ENCODE measurements around the gene GRM1.
"Not testable (repeated sequence)": the region's sequence is repeated elsewhere in the genome, so short reads cannot be mapped to it uniquely, and the experiment has no call there.

Gene GRM1

DNA sequence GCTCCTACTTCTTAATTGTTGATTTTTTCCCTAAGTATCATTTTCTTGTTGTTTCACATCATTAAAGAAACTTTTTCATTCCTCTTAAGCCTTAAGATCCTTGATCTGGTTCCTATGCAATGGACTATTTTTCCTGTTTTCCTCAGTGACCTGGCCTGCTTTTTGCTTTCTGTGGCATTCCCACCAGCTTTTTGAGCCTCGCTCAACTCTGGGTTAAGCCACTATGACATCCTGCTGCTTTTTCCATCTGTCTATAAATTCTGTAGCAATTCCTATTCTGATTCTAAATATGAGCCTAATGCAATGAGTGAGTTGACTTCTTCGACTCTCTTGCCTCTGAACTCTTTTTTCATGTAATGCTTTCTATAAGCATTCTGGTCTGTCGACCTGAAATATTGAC is 160.3 kb downstream of the GRM1 start:
- in situ Hi-C loops (cut with MboI; ENCODE audit: low sequenced_read_pairs) = no loop called here

DNA sequence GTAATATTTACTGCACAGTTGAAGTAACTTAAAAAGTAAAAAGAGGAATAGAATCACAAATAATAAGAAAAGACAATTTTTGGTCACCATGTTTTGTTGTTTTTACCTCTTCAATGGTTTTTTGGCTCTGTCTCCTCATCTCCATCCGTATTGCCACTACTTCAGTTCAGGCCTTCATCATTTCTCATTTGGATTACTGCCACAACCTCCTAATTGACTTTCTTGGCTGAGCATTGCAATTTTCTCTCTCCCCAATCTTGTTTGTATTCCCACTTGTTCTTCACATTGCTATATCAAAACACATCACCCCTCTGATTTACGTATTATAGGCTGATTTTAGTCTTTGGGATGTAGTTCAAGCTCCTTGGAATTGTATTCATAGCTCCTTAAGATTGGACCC is 161.7 kb downstream of the GRM1 start:
- in situ Hi-C loops (cut with MboI; ENCODE audit: low sequenced_read_pairs) = no loop called here

GRCh38 chr6:146191166-146191565 is 162.3 kb downstream of the GRM1 start:
- in situ Hi-C loops (cut with MboI; ENCODE audit: low sequenced_read_pairs) = no loop called here

DNA sequence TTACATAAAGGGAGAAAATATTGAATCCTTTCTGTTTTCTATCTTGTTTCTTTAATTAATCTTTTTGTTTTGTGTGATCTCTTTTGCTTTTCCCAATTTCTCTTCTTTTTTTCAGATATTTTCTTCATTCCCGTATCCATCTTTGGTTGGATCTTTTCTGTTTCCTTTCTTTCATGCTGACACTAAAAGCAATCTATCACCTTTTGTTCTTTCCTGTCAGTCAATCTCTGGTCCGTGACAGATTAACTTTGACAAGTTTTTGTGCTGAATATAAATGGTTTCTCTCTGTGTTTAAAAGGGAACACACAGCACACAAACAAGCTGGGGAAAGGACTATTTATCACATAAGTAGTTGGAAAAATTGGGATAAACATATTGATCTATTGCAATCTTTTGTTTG is 162.8 kb downstream of the GRM1 start:
- in situ Hi-C loops (cut with MboI; ENCODE audit: low sequenced_read_pairs) = no loop called here

DNA sequence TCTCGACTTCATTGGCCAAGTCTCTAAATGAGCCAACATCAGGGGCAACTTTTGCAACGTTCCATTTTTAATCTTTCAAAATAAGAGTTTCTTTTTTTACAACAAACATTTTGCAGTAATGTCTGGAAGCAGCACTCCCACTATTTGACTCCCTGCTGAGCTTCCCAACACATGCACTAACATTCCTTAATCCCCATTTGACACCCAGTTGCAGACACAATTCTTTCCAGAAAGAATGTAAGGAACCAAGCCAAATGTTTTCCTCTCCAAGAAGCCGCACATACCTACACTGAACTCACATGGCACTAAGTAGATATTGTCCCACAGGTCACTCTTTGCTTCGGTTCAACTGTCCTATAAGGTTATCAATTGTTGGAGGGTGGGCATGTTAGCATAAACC is 165.6 kb downstream of the GRM1 start:
- in situ Hi-C loops (cut with MboI; ENCODE audit: low sequenced_read_pairs) = no loop called here

GRCh38 chr6:146200176-146200575 is 171.3 kb downstream of the GRM1 start:
- in situ Hi-C loops (cut with MboI; ENCODE audit: low sequenced_read_pairs) = no loop called here

- in situ Hi-C loops (cut with MboI; ENCODE audit: low sequenced_read_pairs) = no loop called here
These were observed 173.7 kb downstream of the GRM1 start for GRCh38 chr6:146202570-146202969.

DNA sequence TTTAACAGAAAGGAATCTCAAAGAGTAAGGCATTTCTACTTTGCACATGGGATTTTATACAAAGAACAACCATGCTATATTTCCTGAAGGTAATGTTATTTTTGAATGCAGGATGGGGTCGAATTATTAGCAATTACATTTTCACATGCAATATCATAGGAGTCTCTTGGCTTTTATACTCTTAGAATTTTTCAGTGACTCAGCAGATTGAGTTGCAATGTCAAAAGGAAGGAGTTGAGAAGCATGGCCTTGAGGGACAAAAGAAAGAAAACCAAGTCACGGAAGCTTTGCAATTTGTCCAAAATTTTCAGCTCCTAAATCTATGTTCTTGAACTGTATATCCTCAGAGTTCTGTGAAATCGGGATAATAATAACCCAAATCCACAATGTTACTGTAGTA is 181.1 kb downstream of the GRM1 start:
- in situ Hi-C loops (cut with MboI; ENCODE audit: low sequenced_read_pairs) = no loop called here

GRCh38 chr6:146210406-146211083 is 181.7 kb downstream of the GRM1 start:
- in situ Hi-C loops (cut with MboI; ENCODE audit: low sequenced_read_pairs) = no loop called here

- in situ Hi-C loops (cut with MboI; ENCODE audit: low sequenced_read_pairs) = no loop called here
These were observed 182.8 kb downstream of the GRM1 start for GRCh38 chr6:146211646-146212045.

DNA sequence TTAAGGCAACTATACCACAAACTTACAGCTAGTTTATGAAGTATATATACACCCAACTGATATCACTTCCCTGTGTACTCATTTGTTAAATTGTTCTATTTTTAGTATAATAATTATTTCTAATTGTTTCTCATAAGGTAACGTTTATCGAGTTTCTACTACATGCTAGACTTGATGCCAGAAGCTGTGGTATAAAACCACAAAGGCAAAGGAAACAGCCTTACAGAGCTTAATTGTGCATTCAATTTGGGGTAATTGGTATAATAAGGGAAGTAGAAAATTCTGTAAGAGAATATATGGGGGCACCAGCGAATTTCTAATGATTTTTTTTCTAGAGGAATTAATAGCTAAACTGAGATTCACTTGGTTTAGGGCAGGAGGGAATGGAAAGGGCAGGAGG is 183.9 kb downstream of the GRM1 start:
- in situ Hi-C loops (cut with MboI; ENCODE audit: low sequenced_read_pairs) = no loop called here

GRCh38 chr6:146219101-146219500 is 190.2 kb downstream of the GRM1 start:
- in situ Hi-C loops (cut with MboI; ENCODE audit: low sequenced_read_pairs) = no loop called here

GRCh38 chr6:146224449-146224848 is 195.6 kb downstream of the GRM1 start:
- in situ Hi-C loops (cut with MboI; ENCODE audit: low sequenced_read_pairs) = no loop called here

- in situ Hi-C loops (cut with MboI; ENCODE audit: low sequenced_read_pairs) = no loop called here
These were observed 196.1 kb downstream of the GRM1 start for GRCh38 chr6:146224988-146225387.

DNA sequence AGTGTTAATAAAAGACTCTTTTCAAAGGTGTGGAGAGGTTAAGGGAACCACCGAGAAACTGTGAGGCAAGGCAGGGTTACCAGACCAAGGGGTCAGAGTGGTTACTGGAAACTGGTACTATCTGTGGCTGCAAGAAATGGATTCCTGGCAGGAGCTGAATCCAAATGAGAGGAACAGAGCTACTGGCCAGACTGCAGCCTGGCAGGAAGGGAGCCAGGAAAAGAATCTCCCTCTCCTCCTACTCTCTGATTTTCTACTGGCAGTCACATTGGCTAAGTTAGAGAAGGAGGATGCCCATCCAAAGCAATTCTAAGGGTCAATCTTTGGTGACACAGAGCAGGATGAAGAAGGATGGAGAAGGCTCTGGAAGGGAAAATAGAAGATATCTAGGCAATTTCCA is 211.5 kb downstream of the GRM1 start:
- in situ Hi-C loops (cut with MboI; ENCODE audit: low sequenced_read_pairs) = no loop called here

DNA sequence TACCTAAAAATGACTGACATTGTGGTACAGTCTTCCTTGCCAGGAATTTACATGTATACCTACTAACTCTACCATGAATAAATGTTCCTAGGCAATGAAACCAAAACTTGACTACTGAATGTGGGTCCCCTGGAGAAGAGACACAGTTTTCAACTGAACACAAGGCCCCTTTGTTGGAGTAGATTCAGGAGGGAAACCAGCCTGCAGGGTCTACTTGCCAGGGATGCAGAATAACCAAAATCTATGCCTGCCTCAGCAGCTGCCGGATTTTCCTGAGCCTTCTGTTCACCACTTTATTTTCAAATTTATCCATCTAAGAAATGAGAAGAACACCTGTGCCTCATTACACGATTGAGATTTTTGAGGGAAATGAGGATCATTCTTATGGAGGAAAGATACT is 211.9 kb downstream of the GRM1 start:
- in situ Hi-C loops (cut with MboI; ENCODE audit: low sequenced_read_pairs) = no loop called here

- in situ Hi-C loops (cut with MboI; ENCODE audit: low sequenced_read_pairs) = not testable (repeated sequence)
These were observed 214.8 kb downstream of the GRM1 start for GRCh38 chr6:146243646-146244045.

DNA sequence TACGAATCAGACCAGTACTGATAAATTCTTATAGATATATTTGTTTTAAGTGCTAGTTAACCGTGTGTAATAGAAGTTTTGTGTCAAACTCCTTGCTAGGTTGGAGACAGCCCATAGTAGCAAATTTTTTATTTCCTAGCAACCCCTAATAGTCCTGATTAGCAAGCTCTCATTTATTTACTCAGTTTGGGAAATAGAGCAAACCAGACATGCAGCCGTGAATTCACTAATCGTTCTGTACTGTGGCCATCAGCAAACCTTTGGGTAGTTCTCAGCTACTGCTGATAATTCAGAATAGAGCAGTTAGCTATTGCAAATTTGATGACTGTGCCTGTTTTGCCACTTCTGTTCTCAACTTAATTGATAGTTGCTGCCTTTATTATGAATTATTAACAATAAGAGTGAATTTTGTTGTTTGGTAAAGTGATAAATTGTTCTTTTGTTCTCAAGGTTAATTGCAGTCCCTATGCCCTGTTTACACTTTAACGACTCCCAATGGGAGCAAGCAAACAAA is 215.8 kb downstream of the GRM1 start:
- in situ Hi-C loops (cut with MboI; ENCODE audit: low sequenced_read_pairs) = no loop called here

DNA sequence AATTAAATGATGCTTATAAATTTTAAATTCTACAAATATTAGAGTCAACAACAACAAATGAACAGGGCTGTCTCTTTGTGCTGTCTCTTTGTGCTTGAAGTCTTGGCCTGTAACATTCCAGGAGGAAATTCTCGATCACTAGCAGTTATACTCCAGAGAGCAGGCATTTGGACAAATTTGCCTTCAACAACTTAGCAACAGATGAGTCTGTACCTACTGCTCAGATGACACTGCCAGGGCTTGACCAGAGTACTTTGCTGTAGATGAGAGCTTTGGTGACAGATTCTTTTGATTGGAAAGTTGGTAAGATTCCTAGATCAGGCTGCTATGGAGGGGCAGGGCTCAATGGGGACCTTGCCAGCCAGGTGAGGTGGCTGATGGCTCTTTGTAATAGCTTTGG is 217.2 kb downstream of the GRM1 start:
- in situ Hi-C loops (cut with MboI; ENCODE audit: low sequenced_read_pairs) = no loop called here

GRCh38 chr6:146253691-146254090 is 224.8 kb downstream of the GRM1 start:
- in situ Hi-C loops (cut with MboI; ENCODE audit: low sequenced_read_pairs) = no loop called here

- in situ Hi-C loops (cut with MboI; ENCODE audit: low sequenced_read_pairs) = no loop called here
These were observed 229.3 kb downstream of the GRM1 start for GRCh38 chr6:146258206-146258605.

GRCh38 chr6:146260886-146261285 is 232.0 kb downstream of the GRM1 start:
- in situ Hi-C loops (cut with MboI; ENCODE audit: low sequenced_read_pairs) = no loop called here

DNA sequence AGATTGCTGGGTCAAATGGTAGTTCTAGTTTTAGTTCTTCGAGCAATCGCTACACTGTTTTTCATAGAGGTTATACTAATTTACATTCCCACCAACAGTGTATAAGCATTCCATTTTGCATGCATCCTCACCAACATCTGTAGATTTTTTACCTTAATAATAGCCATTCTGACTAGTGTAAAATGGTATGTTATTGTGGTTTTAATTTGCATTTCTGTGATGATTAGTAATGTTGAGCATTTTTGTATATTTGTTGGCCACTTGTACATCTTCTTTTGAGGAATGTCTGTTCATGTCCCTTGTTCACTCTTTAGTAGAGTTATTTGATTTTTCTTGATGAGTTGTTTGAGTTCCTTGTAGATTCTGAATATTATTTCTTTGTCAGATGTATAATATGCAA is 236.2 kb downstream of the GRM1 start:
- in situ Hi-C loops (cut with MboI; ENCODE audit: low sequenced_read_pairs) = no loop called here

Measured in HL-60/S4 treated with retinoic acid at 250 ng/mL for 4 days and 3 days (cell line).